Breast epithelium (tissue), 4 donors: ENCODE results near the gene PLA2G4C. TPM values are rescaled to one million over a fixed set of nuclear protein-coding genes. Genes with fewer than 3 reads are reported as not detected.
A peak's percentile ranks its signal among the peaks of the same experiment; 100 is the strongest.

Experiments used
- DNase-seq, 2 donors: peaks; one replicate each; pipeline ENCODE4 v3.0.0-alpha.2; 2019; ENCODE audit warnings: low spot score in 2 of 2
- H3K27ac ChIP-seq, 2 donors: fragments of 200-600 bp; sonication (generic) in 1 of 2; one replicate each; pipeline ENCODE4 v1.5.1; 2016 to 2019; ENCODE audit warnings: mild to moderate bottlenecking in 1 of 2
- H3K27me3 ChIP-seq, 2 donors: fragments of 200-600 bp; sonication (generic) in 1 of 2; one replicate each; pipeline versions ENCODE4 v1.5.1 to v1.6.0; 2017 to 2019; ENCODE audit warnings: control low read depth in 1 of 2, mild to moderate bottlenecking in 1 of 2
- H3K36me3 ChIP-seq: fragments of 200-600 bp; one replicate; pipeline ENCODE4 v1.5.1; 2019
- H3K4me1 ChIP-seq, 2 donors: fragments of 200-600 bp; sonication (generic); one replicate each; pipeline ENCODE4 v1.5.1; 2016 to 2019; ENCODE audit warnings: control low read depth in 1 of 2
- H3K4me3 ChIP-seq, 3 donors: fragments of 200-600 bp; sonication (generic); 1 replicate in 2 of 3; 2 replicates in 1 of 3; pipeline ENCODE4 v1.5.1; 2016 to 2019; ENCODE audit warnings: mild to moderate bottlenecking in 3 of 3, moderate library complexity in 2 of 3
- H3K9me3 ChIP-seq, 2 donors: fragments of 200-600 bp; sonication (generic) in 1 of 2; one replicate each; pipeline ENCODE4 v1.5.1; 2016 to 2019; ENCODE audit warnings: control low read depth in 1 of 2
- POLR2A ChIP-seq: fragments of 450-650 bp; IDR thresholded peaks from one replicate; pipeline ENCODE4 v1.6.1; 2016; ENCODE audit warnings: antibody characterized with exemption, mild to moderate bottlenecking, moderate library complexity
- POLR2AphosphoS5 ChIP-seq, 3 donors: sonication (generic); formaldehyde crosslinking; IDR thresholded peaks; one replicate each; pipeline ENCODE4 v1.6.1; 2017; ENCODE audit warnings: antibody characterized with exemption in 3 of 3
- intact Hi-C: fragments of 100-400 bp; cut with DNase I; formaldehyde crosslinking; loops from one replicate; pipeline ENCODE4 v1.15.1; 2023; ENCODE audit warnings: low total_unique reads
- total RNA-seq, 3 donors: library from RNA; depleted of rRNA; stranded (reverse); fragments of >200 nt; gene quantifications; one replicate each; pipeline ENCODE4 v1.1.0, GENCODE V29; 2016
- TF ChIP-seq, protein P1 (sequence below), 3 donors: fragments of 450-650 bp; IDR thresholded peaks; one replicate each; pipeline ENCODE4 v1.5.1; 2016 to 2017; ENCODE audit warnings: antibody characterized with exemption in 3 of 3, mild to moderate bottlenecking in 3 of 3, moderate library complexity in 3 of 3

PLA2G4C gene
- total RNA-seq, 3 donors from 2014 or later: 2.6 to 10.5 (median 5.1) TPM

GRCh38 chr19:48061401-48062344, 48.9 kb downstream of the PLA2G4C start:
- no peak overlapping the region for H3K27ac ChIP-seq
- no peaks in the 10 kb centered on the region for H3K9me3 ChIP-seq
- H3K36me3 ChIP-seq: no peaks in the 10 kb centered on the region
- TF ChIP-seq POLR2AphosphoS5 (IDR thresholded peaks at IDR 0.05) (no peak), POLR2A (no peak)
- TF ChIP-seq, protein P1, sequence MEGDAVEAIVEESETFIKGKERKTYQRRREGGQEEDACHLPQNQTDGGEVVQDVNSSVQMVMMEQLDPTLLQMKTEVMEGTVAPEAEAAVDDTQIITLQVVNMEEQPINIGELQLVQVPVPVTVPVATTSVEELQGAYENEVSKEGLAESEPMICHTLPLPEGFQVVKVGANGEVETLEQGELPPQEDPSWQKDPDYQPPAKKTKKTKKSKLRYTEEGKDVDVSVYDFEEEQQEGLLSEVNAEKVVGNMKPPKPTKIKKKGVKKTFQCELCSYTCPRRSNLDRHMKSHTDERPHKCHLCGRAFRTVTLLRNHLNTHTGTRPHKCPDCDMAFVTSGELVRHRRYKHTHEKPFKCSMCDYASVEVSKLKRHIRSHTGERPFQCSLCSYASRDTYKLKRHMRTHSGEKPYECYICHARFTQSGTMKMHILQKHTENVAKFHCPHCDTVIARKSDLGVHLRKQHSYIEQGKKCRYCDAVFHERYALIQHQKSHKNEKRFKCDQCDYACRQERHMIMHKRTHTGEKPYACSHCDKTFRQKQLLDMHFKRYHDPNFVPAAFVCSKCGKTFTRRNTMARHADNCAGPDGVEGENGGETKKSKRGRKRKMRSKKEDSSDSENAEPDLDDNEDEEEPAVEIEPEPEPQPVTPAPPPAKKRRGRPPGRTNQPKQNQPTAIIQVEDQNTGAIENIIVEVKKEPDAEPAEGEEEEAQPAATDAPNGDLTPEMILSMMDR (IDR thresholded peaks at IDR 0.05): no peak
- no peak overlapping the region for H3K4me3 ChIP-seq
- intact Hi-C loops: no loop called here
- DNase-seq: peak in 1 of 2 donors; percentile 61
- H3K4me1 ChIP-seq: no peaks in the 10 kb centered on the region
- H3K27me3 ChIP-seq: no peaks in the 10 kb centered on the region

DNA sequence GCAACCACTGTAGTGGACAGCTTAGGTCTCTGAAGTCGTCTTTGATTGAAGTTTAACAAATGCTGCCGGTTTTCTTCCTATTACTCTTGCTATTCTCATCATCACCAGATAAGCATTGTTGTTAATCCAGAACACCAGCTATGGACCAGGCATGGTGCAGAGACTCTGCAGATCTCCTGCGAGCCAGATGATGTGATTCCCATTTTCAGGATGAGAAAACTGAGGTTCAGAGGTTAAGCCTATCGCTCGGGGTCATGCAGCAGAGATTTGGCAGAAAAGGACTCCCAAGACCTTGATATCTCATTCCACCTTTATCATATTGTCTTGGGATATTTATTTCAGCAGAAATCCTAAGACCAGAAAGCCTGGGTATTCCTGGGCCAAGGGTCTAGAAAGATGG, 50.2 kb downstream of the PLA2G4C start:
- H3K4me3 ChIP-seq: no peak overlapping the region
- no peak for DNase-seq
- H3K36me3 ChIP-seq: no peaks in the 10 kb centered on the region
- no peaks in the 10 kb centered on the region for H3K27me3 ChIP-seq
- no peaks in the 10 kb centered on the region for H3K4me1 ChIP-seq
- intact Hi-C loops: no loop called here
- no peaks in the 10 kb centered on the region for H3K9me3 ChIP-seq
- TF ChIP-seq, protein P1 (IDR thresholded peaks at IDR 0.05): no peak
- TF ChIP-seq POLR2AphosphoS5 (IDR thresholded peaks at IDR 0.05): no peak
- no peak for TF ChIP-seq POLR2A
- no peak overlapping the region for H3K27ac ChIP-seq

GRCh38 chr19:48059331-48059730, 51.3 kb downstream of the PLA2G4C start:
- no peaks in the 10 kb centered on the region for H3K4me1 ChIP-seq
- DNase-seq: no peak
- H3K36me3 ChIP-seq: no peaks in the 10 kb centered on the region
- no peak overlapping the region for H3K4me3 ChIP-seq
- intact Hi-C loops: no loop called here
- H3K27me3 ChIP-seq: no peaks in the 10 kb centered on the region
- H3K27ac ChIP-seq: no peak overlapping the region
- TF ChIP-seq, protein P1 (IDR thresholded peaks at IDR 0.05): no peak
- no peak for TF ChIP-seq POLR2AphosphoS5 (IDR thresholded peaks at IDR 0.05)
- TF ChIP-seq POLR2A: no peak
- H3K9me3 ChIP-seq: no peaks in the 10 kb centered on the region

DNA sequence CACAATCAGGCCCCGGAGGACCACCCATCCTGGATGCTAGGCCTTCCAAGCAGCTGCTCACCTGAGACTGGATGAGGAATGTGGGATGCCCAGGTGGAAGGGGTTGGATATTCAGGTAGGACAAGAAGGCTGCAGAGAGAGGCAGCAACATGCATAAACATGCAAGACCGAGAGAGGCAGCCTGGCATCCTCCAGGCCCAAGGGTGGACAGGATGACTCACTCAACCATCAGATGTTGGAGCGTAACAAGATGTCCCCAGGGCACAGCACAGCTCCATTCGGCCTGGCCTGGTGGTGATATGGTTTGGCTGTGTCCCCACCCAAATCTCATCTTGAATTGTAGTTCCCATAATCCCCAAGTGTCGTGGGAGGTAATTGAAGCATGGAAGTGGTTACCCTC, 56.8 kb downstream of the PLA2G4C start:
- Histone ChIP-seq H3K36me3 (no peaks in the 10 kb centered on the region), H3K27me3 (no peaks in the 10 kb centered on the region), H3K4me1 (no peaks in the 10 kb centered on the region), H3K27ac (no peak overlapping the region), H3K9me3 (no peaks in the 10 kb centered on the region), H3K4me3 (no peak overlapping the region)
- DNase-seq: no peak
- intact Hi-C loops: no loop called here
- TF ChIP-seq, protein P1 (IDR thresholded peaks at IDR 0.05): no peak
- TF ChIP-seq POLR2A (no peak), POLR2AphosphoS5 (IDR thresholded peaks at IDR 0.05) (no peak)

- intact Hi-C loops: no loop called here
- Histone ChIP-seq H3K9me3 (no peaks in the 10 kb centered on the region), H3K27ac (no peak overlapping the region), H3K4me1 (no peaks in the 10 kb centered on the region), H3K27me3 (no peaks in the 10 kb centered on the region), H3K36me3 (no peaks in the 10 kb centered on the region), H3K4me3 (no peak overlapping the region)
- no peak for DNase-seq
- TF ChIP-seq POLR2A (no peak), POLR2AphosphoS5 (IDR thresholded peaks at IDR 0.05) (no peak)
- TF ChIP-seq, protein P1 (IDR thresholded peaks at IDR 0.05): no peak
These were observed 57.5 kb downstream of the PLA2G4C start for GRCh38 chr19:48053076-48053475.
